ENCODE measurements around the gene DLGAP1. TPM values are rescaled to one million over a fixed set of nuclear protein-coding genes. Genes with fewer than 3 reads are reported as not detected.

Gene DLGAP1
- total and polyA plus RNA-seq, 2 of the 8 experiments (the other 6 are each of a cell fraction or from before 2014, with no cell fraction given), result 11.8 to 16.9 TPM

DNA sequence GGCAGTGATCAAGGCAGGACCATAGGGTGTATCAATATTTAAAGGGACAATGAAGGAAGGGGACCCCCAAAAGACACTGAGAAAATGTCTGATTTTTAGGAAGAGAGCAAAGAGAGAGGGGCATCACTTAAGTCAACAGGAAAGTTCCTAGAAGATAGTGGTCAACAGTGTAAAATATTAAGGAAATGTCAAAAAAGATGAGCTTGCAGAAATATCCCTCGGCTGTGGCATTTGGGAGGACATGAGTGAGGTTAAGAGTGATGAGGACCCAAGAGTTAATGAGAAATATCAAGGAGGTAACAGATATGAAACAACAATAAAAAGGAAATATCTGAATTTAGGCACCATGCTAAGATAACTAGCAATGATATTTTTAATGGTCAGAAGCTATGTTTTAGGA lies 665.6 kb downstream of the DLGAP1 start (continued):
- TF ChIP-seq, protein P1, sequence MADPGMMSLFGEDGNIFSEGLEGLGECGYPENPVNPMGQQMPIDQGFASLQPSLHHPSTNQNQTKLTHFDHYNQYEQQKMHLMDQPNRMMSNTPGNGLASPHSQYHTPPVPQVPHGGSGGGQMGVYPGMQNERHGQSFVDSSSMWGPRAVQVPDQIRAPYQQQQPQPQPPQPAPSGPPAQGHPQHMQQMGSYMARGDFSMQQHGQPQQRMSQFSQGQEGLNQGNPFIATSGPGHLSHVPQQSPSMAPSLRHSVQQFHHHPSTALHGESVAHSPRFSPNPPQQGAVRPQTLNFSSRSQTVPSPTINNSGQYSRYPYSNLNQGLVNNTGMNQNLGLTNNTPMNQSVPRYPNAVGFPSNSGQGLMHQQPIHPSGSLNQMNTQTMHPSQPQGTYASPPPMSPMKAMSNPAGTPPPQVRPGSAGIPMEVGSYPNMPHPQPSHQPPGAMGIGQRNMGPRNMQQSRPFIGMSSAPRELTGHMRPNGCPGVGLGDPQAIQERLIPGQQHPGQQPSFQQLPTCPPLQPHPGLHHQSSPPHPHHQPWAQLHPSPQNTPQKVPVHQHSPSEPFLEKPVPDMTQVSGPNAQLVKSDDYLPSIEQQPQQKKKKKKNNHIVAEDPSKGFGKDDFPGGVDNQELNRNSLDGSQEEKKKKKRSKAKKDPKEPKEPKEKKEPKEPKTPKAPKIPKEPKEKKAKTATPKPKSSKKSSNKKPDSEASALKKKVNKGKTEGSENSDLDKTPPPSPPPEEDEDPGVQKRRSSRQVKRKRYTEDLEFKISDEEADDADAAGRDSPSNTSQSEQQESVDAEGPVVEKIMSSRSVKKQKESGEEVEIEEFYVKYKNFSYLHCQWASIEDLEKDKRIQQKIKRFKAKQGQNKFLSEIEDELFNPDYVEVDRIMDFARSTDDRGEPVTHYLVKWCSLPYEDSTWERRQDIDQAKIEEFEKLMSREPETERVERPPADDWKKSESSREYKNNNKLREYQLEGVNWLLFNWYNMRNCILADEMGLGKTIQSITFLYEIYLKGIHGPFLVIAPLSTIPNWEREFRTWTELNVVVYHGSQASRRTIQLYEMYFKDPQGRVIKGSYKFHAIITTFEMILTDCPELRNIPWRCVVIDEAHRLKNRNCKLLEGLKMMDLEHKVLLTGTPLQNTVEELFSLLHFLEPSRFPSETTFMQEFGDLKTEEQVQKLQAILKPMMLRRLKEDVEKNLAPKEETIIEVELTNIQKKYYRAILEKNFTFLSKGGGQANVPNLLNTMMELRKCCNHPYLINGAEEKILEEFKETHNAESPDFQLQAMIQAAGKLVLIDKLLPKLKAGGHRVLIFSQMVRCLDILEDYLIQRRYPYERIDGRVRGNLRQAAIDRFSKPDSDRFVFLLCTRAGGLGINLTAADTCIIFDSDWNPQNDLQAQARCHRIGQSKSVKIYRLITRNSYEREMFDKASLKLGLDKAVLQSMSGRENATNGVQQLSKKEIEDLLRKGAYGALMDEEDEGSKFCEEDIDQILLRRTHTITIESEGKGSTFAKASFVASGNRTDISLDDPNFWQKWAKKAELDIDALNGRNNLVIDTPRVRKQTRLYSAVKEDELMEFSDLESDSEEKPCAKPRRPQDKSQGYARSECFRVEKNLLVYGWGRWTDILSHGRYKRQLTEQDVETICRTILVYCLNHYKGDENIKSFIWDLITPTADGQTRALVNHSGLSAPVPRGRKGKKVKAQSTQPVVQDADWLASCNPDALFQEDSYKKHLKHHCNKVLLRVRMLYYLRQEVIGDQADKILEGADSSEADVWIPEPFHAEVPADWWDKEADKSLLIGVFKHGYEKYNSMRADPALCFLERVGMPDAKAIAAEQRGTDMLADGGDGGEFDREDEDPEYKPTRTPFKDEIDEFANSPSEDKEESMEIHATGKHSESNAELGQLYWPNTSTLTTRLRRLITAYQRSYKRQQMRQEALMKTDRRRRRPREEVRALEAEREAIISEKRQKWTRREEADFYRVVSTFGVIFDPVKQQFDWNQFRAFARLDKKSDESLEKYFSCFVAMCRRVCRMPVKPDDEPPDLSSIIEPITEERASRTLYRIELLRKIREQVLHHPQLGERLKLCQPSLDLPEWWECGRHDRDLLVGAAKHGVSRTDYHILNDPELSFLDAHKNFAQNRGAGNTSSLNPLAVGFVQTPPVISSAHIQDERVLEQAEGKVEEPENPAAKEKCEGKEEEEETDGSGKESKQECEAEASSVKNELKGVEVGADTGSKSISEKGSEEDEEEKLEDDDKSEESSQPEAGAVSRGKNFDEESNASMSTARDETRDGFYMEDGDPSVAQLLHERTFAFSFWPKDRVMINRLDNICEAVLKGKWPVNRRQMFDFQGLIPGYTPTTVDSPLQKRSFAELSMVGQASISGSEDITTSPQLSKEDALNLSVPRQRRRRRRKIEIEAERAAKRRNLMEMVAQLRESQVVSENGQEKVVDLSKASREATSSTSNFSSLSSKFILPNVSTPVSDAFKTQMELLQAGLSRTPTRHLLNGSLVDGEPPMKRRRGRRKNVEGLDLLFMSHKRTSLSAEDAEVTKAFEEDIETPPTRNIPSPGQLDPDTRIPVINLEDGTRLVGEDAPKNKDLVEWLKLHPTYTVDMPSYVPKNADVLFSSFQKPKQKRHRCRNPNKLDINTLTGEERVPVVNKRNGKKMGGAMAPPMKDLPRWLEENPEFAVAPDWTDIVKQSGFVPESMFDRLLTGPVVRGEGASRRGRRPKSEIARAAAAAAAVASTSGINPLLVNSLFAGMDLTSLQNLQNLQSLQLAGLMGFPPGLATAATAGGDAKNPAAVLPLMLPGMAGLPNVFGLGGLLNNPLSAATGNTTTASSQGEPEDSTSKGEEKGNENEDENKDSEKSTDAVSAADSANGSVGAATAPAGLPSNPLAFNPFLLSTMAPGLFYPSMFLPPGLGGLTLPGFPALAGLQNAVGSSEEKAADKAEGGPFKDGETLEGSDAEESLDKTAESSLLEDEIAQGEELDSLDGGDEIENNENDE (IDR thresholded peaks at IDR 0.05; ENCODE audit: insufficient replicate concordance, low read length), result no peak
- TF ChIP-seq BACH1 (IDR thresholded peaks at IDR 0.05; ENCODE audit: low read length) (no peak), NANOG (IDR thresholded peaks at IDR 0.05; ENCODE audit: insufficient read depth, low read depth, low read length, poor library complexity, severe bottlenecking) (no peak), POLR2AphosphoS5 (IDR thresholded peaks at IDR 0.05; ENCODE audit: low read depth, low read length) (no peak), ASH2L (IDR thresholded peaks at IDR 0.05; ENCODE audit: low read length) (no peak), KDM1A (IDR thresholded peaks at IDR 0.05; ENCODE audit: borderline replicate concordance, low read length) (no peak)
